Ovary (tissue), 9 donors: ENCODE results near the gene C1QTNF12. TPM values are rescaled to one million over a fixed set of nuclear protein-coding genes. Genes with fewer than 3 reads are reported as not detected.

Source experiments
- DNase-seq, 5 donors: peaks; one replicate each; pipeline ENCODE4 v3.0.0-alpha.2; 2019 to 2020
- H3K27ac ChIP-seq, 2 donors: fragments of 200-600 bp; one replicate each; pipeline versions ENCODE4 v1.5.1 to v1.8.0; 2019 to 2022
- H3K27me3 ChIP-seq: fragments of 200-600 bp; one replicate; pipeline ENCODE4 v1.8.0; 2022
- H3K36me3 ChIP-seq: fragments of 200-600 bp; sonication (generic); one replicate; pipeline ENCODE4 v1.5.1; 2019
- H3K4me1 ChIP-seq: one replicate; pipeline ENCODE4 v1.8.1; 2013; ENCODE audit warnings: mild to moderate bottlenecking, moderate library complexity; ENCODE audit not compliant: insufficient read depth
- H3K4me3 ChIP-seq: fragments of 200-600 bp; sonication (generic); one replicate; pipeline ENCODE4 v1.5.1; 2017
- H3K9me3 ChIP-seq, 2 donors: fragments of 200-600 bp in 1 of 2; sonication (generic) in 1 of 2; one replicate each; pipeline versions ENCODE4 v1.5.1 to v1.8.1; 2013 to 2019; ENCODE audit warnings: mild to moderate bottlenecking in 1 of 2, moderate library complexity in 1 of 2
- CTCF ChIP-seq, 3 donors: fragments of 450-650 bp in 2 of 3; fragments of 200-600 bp in 1 of 3; IDR thresholded peaks; one replicate each; pipeline versions ENCODE4 v1.5.1 to v1.8.0; 2016 to 2022; ENCODE audit warnings: antibody characterized with exemption in 3 of 3, mild to moderate bottlenecking in 1 of 3
- EP300 ChIP-seq: sonication (generic); formaldehyde crosslinking; IDR thresholded peaks from one replicate; pipeline ENCODE4 v1.6.1; 2017; ENCODE audit warnings: antibody characterized with exemption
- POLR2A ChIP-seq: fragments of 450-650 bp; IDR thresholded peaks from one replicate; pipeline ENCODE4 v1.6.1; 2017; ENCODE audit warnings: antibody characterized with exemption, mild to moderate bottlenecking, moderate library complexity
- WGBS, 3 donors: extraction: QIAGEN DNeasy Blood & Tissue Kit in 1 of 3; methylation state at CpG; one replicate each; pipeline versions ENCODE4 v1.1.5 to v1.1.7; 2013 to 2017; 5-methylcytosine and 5-hydroxymethylcytosine counted together
- intact Hi-C, 4 donors: fragments of 100-400 bp; cut with DNase I; formaldehyde crosslinking; loops; one replicate each; pipeline versions ENCODE4 v1.11.0 to v1.15.1; 2022 to 2023
- polyA plus RNA-seq, 2 donors: library from polyadenylated mRNA; stranded (reverse); fragments of 200-250 nt in 1 of 2; fragments of 350-450 nt in 1 of 2; fragmentation: Illumina TruSeq in 1 of 2; extraction: RNeasy Lipid Tissue Mini Kit (QIAGEN cat#74804) in 1 of 2; gene quantifications; one replicate each; pipeline ENCODE4 v1.2.3, GENCODE V29; 2013 to 2014
- total RNA-seq, 7 donors: library from RNA; depleted of rRNA in 2 of 7; stranded (reverse); fragments of >200 nt in 2 of 7; fragmentation: NEBNext Ultra II Directional in 3 of 7; extraction: Animal tissue kit (Norgen Biotek cat#: 25700) in 3 of 7; gene quantifications; one replicate each; pipeline versions ENCODE4 v1.1.0 to v1.2.4, GENCODE V29; 2016 to 2023
- donor health status: DM: no; HTN: no; CAD: no; lungs with moderate emphysema.
- donor health status: DM: no; HTN: no; CAD: no.
- donor health status: Bipolar disorder and iron deficiency.
- donor health status: DM: yes; HTN: yes; CAD: no.
- donor health status: DM: no; HTN: no; CAD: no.
- donor health status: DM: yes; HTN: yes; CAD: no.

C1QTNF12 gene
- total and polyA plus RNA-seq, 9 donors, result 0.92 to 4.8 (median 1.4) TPM; not detected in 1

- Histone ChIP-seq H3K27me3 (peaks cover 4% of the 10 kb centered on the region), H3K27ac (no peak within 1 kb of the TSS)
- 5 to 10% (median 5%) methylated on average over 49 of the region's 49 CpGs for WGBS, 3 donors
Measured at GRCh38 chr1:1206376-1206965, 40.1 kb downstream of the C1QTNF12 start, which contains the start of gene TNFRSF18. TSS of gene TNFRSF18 (minus strand) at chr1:1206592. CDS start at chr1:1206571, 21 bp downstream.

GRCh38 chr1:1205769-1206375, 40.6 kb downstream of the C1QTNF12 start:
- peak in 2 of 5 donors; percentile 16 to 26 for DNase-seq
- H3K4me3 ChIP-seq, result no peak overlapping the region
- no peak overlapping the region for H3K27ac ChIP-seq
- WGBS, 3 donors, result 27 to 35% (median 33%) methylated on average over 26 to 31 of the region's 31 CpGs
- H3K4me1 ChIP-seq, result no peaks in the 10 kb centered on the region
- no peaks in the 10 kb centered on the region for H3K9me3 ChIP-seq
- intact Hi-C loops, result no loop called here
- no peak for TF ChIP-seq CTCF (IDR thresholded peaks at IDR 0.05)
- TF ChIP-seq EP300, result no peak
- TF ChIP-seq POLR2A, result no peak
- peaks cover 4% of the 10 kb centered on the region for H3K27me3 ChIP-seq
- no peaks in the 10 kb centered on the region for H3K36me3 ChIP-seq

More at GRCh38 chr1:1206376-1206965, 40.1 kb downstream of the C1QTNF12 start, which contains the start of gene TNFRSF18:
- TF ChIP-seq POLR2A, result no peak
- no peak for TF ChIP-seq CTCF (IDR thresholded peaks at IDR 0.05)
- TF ChIP-seq EP300, result no peak
- Histone ChIP-seq H3K9me3 (no peaks in the 10 kb centered on the region), H3K36me3 (no peaks in the 10 kb centered on the region), H3K4me1 (no peaks in the 10 kb centered on the region), H3K4me3 (no peak within 1 kb of the TSS)
- intact Hi-C loops, result no loop called here
- DNase-seq, result peak in 2 of 5 donors; percentile 12 to 27

DNA sequence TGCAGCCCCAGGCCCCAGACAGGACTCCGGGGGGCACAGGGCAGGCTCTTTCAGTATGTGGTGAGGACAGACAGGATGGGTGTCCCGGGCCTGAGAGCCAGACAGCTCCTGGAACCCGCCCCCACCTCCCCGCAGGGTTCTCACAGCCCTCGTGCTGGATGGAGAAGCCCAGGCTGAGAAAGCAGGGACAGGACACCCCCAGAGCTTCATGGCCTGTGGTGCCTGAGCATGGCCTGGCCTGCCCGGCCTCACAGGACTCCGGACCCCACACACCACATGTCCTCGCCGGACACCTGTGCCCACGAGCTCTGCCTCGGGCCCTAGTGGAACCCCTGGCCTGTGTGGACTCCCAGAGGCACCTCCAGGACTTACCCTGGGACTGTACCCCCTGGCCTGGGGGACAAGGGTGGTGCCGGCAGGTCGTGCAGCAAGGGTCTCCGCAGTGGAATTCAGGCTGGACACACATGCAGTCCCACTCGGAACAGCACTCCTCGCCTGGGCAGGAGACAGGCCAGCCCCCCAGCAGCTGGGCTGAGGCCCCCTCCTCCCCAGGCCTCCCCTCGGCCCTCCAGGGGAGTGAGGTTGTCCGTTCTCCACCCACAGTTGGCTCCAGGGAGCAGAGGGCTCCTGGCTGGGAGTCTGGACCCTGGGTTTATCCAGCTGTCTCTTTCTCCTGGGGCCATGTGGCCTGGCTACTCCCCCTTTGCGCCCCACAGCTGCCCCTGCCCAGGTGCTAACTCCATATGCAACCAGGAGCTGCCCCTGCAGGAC, 41.3 kb downstream of the C1QTNF12 start:
- Histone ChIP-seq H3K27me3 (peaks cover 4% of the 10 kb centered on the region), H3K36me3 (no peaks in the 10 kb centered on the region), H3K9me3 (no peaks in the 10 kb centered on the region), H3K27ac (no peak overlapping the region), H3K4me3 (no peak overlapping the region), H3K4me1 (no peaks in the 10 kb centered on the region)
- 74 to 85% (median 78%) methylated on average over 19 of the region's 19 CpGs for WGBS, 3 donors
- TF ChIP-seq EP300, result no peak
- peak in 2 of 5 donors; percentile 9 to 25 for DNase-seq
- intact Hi-C loops, result no loop called here

- no peak for DNase-seq
- Histone ChIP-seq H3K4me1 (no peaks in the 10 kb centered on the region), H3K27me3 (peaks cover 4% of the 10 kb centered on the region), H3K4me3 (no peak overlapping the region), H3K27ac (no peak overlapping the region), H3K9me3 (no peaks in the 10 kb centered on the region), H3K36me3 (no peaks in the 10 kb centered on the region)
- TF ChIP-seq CTCF (IDR thresholded peaks at IDR 0.05) (no peak), POLR2A (no peak), EP300 (no peak)
- WGBS, 3 donors, result 75 to 86% (median 80%) methylated on average over 8 of the region's 8 CpGs
- intact Hi-C loops, result no loop called here
Measured at GRCh38 chr1:1204425-1204920, 42.0 kb downstream of the C1QTNF12 start.
